Activated T-helper 1 cell treated with Interleukin-2 at 50 U/mL for 16 hours (primary cell): ENCODE results near the gene EDAR.

Experiments
- DNase-seq: peaks from one replicate; pipeline ENCODE4 v3.0.0-alpha.2; 2020; ENCODE audit warnings: low read depth

Gene EDAR

GRCh38 chr2:108908713-108909070, 80.3 kb downstream of the EDAR start:
- DNase-seq, result no peak

GRCh38 chr2:108907822-108908712, 81.0 kb downstream of the EDAR start:
- no peak for DNase-seq

- DNase-seq, result no peak
Measured at GRCh38 chr2:108906403-108907077, 82.5 kb downstream of the EDAR start.

DNA sequence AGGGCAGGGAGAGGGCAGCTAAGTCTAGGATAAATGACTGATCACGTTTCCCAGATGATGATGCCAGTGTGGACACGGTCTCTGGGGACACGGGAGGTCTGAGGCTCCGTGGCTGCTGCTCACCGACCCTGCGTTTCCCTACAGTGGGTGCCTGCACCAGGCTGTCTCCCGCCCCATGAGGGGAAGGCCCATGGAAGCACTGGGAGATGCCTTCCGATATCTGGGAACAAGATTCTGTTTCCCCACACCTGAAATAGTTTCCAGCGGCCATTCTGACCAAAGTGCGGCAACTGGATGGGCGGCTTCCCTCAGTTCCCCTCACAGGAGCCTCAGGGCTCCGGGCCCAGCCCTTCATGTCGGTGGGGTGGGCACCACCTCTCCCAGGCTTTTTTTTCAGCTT, 83.1 kb downstream of the EDAR start:
- no peak for DNase-seq

DNA sequence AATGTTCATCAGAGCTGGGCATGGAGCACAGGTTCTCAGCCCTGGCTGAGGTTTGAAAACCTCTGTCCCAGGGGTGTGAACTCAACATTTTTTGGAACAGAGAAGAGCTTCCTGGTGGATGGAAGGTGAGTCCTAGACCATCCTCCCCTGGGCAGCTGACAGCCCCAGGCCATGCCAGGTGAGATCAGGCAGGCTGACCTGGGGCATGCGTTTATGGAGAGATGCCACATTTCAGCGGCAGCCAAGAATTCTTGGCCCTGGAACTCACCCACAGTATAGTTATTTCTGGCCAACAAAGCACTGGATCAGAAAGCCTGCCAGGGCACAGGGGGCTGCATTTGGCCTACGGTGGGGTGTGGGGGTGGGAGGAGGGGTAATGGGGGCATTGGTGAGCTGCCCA, 83.8 kb downstream of the EDAR start:
- DNase-seq, result no peak

- no peak for DNase-seq
Measured at GRCh38 chr2:108904680-108905079, 84.3 kb downstream of the EDAR start.

DNA sequence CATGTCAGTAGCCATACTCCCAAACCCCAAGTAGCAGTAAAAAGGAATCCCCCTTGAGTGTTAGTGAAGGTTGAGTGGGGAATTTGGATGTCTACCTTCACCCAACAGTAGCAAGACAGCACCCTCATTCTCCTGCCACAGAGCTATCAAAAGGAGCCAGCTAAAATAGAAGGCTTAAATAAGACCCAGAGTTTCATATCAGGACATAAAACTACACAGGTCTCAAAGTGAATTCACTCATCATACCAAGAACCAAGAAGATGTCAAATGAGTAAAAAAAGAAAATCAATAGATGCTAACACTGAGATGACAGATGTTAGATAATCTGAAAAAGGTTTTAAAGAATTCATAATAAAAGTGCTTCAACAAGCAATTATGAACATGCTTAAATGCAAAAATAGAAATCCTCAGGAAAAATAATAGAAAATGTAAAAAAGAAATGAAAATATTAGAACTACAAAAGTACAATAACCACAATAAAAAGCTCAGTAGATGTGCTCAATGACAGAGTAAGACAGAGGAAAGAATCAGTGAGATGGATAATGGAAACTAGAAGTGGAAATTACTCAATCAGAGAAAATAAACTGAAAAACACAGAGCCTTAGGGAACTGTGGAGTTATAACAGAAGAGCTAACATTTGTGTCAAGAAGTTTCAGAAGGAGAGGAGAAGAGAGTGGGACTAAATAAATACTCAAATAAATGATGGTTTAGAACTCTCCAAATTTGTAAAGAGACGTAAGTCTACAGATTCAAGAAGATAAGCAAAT, 90.5 kb downstream of the EDAR start:
- DNase-seq, result no peak

- no peak for DNase-seq
Measured at GRCh38 chr2:108896741-108897140, 92.3 kb downstream of the EDAR start.

DNA sequence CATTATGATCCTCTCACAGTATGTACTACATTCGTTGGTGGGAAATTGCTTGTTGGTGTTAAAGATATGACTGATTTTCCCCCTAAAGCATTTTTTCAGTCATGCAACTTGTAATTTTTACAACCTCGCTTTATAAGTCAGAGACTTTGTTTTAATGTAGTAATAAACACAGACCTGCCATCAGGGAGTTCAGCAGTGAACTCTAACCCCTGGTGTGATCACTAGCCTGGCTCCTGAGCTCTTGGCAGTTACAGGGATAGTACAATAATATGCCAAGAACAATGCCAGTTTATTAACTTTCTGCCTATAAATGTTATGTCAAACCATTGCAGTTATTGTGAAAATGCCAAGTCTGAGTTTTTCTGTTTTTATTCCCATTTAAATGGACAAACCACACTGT, 93.8 kb downstream of the EDAR start:
- no peak for DNase-seq

GRCh38 chr2:108894766-108895165, 94.3 kb downstream of the EDAR start:
- DNase-seq, result no peak

DNA sequence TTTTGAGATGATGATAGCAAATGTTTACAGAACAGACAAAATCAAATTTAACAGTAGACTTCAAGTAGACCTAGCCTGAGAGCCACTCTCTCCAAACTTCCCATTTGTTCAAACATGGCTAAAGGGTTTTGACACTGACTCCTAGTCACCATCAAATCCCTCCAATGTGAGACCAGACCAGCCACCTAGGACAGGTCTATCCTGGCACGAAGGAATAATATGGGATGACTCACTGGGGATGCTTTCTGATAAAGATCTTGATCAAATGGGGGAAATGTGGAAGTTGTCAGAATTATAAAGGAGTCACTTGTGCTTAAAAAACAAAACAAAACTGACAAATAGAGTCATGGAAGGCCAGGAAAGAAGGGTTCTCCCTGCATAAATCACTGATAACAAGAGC, 95.7 kb downstream of the EDAR start:
- no peak for DNase-seq

- DNase-seq, result no peak
Measured at GRCh38 chr2:108889907-108890306, 99.1 kb downstream of the EDAR start.

- no peak for DNase-seq
Measured at GRCh38 chr2:108884619-108885018, 104.4 kb downstream of the EDAR start.

DNA sequence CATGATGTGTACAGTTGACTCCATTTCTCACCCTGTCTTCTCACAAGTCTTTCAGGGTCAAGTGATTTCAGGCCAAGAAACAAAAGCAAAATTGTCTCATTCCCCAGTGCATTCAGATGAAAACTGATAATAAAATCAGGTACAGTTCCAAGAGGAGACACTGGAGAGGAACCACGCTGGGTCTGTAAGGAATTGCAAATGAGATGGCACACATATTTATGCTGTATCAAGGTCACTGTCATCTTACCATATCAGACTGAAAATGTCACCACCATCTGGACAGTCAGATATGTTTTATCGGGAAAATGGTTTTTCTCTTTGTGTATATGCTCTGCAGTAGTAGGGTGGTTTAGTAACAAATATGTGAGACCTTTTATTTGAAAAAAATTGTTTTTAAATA, 110.7 kb downstream of the EDAR start:
- no peak for DNase-seq

DNA sequence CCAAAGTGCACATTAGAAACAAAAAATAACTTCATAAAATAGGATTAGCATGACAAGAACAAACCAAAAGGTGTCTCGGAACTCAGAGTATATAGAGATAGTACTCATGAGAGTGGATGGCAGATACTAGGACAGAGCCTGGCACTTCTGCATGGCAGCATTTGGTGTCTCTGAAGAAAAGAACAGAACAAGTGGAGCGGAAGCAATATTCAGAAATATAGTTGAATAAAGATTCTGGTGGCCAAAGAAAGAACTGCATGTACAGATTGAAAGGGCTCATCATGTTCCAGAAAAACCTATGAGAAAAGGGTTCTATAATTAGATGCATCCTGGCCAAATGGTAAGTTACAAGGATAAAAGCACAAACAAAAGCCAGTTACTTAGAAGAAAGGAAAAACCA, 111.5 kb downstream of the EDAR start:
- DNase-seq, result no peak

- no peak for DNase-seq
Measured at GRCh38 chr2:108870069-108870644, 118.9 kb downstream of the EDAR start.

DNA sequence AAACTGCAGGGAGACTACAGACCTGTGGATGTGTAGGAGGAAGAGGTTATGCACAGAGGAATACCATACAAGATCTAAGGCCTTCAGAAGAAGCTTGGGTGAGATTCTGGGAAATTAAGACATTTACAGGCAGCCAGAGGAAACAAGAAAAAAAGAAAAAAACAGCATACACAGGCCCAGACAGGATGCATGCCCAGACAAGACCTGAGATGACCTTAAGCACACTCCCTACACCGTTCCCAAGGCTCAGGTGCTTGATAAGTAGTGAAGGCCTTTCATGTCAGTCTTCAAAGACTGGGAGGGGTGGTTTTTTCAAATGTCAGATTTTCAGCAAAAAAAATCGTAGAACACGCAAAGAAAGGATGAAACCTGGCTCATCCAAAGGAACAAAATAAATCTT, 119.5 kb downstream of the EDAR start:
- DNase-seq, result no peak

GRCh38 chr2:108868911-108869310, 120.1 kb downstream of the EDAR start:
- no peak for DNase-seq

GRCh38 chr2:108866041-108866440, 123.0 kb downstream of the EDAR start:
- DNase-seq, result no peak

DNA sequence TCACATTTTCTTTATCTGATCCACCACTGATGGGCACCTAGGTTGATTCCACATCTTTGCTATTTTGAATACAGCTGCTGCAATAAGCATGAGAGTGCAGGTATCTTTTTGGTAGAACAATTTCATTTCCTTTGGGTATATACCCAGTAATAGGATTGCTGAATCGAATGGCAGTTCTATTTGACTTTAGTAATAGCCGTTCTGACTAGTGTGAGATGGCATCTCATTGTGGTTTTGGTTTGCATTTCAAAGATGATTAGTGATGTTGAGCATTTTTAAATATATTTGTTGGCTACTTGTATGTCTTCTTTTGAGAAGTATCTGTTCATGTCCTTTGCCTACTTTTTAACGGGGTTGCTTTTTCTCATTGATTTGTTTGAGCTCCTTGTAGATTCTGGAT, 130.1 kb downstream of the EDAR start:
- no peak for DNase-seq

GRCh38 chr2:108855194-108855593, 133.8 kb downstream of the EDAR start:
- DNase-seq, result no peak

DNA sequence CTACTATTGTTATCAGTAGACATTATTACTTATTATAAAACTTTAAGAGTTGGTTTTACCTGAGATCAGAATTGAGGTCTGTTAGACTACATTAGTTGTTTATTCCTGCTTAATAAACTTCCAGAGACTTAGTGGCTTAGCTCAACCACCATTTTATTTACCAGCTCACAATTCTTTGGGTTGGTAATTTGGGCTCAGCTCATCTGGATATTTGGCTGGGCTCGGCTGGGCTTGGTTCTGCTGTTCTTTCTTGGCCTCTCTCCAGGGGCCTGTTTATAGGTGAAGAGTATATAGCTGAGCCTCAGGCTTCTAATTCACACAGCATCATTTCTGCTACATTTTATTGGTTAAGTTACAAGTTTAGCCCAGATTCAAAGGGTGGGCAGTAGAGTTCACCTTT, 134.5 kb downstream of the EDAR start:
- no peak for DNase-seq

GRCh38 chr2:108853421-108853820, 135.6 kb downstream of the EDAR start:
- DNase-seq, result no peak
